K562 (cell line): ENCODE data around the gene VPS45. TPM values are rescaled to one million over a fixed set of nuclear protein-coding genes. Genes with fewer than 3 reads are reported as not detected.

Source experiments
- ARHGAP35 ChIP-seq: fragments of 450-650 bp; IDR thresholded peaks from 2 replicates; pipeline ENCODE4 v1.6.1; 2018; ENCODE audit not compliant: partially characterized antibody
- CAMTA2 ChIP-seq: fragments of 250-450 bp; sonication (Bioruptor Pico); conservative IDR thresholded peaks from 2 replicates; pipeline ENCODE4 v1.5.1; 2022
- ESRRA ChIP-seq: fragments of 450-650 bp; IDR thresholded peaks from 2 replicates; pipeline ENCODE4 v1.6.1; 2014; ENCODE audit warnings: low read depth, mild to moderate bottlenecking, moderate library complexity, borderline replicate concordance
- MECOM ChIP-seq: fragments of 250-450 bp; sonication (Bioruptor Pico); IDR thresholded peaks from 2 replicates; pipeline ENCODE4 v1.8.0; 2022; ENCODE audit warnings: inconsistent platforms
- PHF21A ChIP-seq: fragments of 450-650 bp; IDR thresholded peaks from 2 replicates; pipeline ENCODE4 v1.6.1; 2017; ENCODE audit warnings: low read depth, borderline replicate concordance
- PHF8 ChIP-seq: fragments of 200-600 bp; sonication (generic); IDR thresholded peaks from 2 replicates; pipeline ENCODE4 v1.6.1; 2012; ENCODE audit warnings: mixed run types, mild to moderate bottlenecking, inconsistent platforms, low read length, moderate library complexity, borderline replicate concordance
- PPARD ChIP-seq: fragments of 250-450 bp; sonication (Bioruptor Pico); IDR thresholded peaks from 2 replicates; pipeline ENCODE4 v1.8.0; 2022; ENCODE audit warnings: inconsistent platforms, mild to moderate bottlenecking, moderate library complexity
- RCOR1 ChIP-seq, 2 experiments: IDR thresholded peaks; 2 replicates each; pipeline ENCODE4 v1.6.1; 2012; ENCODE audit warnings: low read depth in 2 of 2, low read length in 2 of 2, borderline replicate concordance in 1 of 2, improper control_type of control experiment in 1 of 2
- REST ChIP-seq, 2 experiments: fragments of 450-650 bp; formaldehyde crosslinking in 1 of 2; IDR thresholded peaks; 2 replicates each; pipeline versions ENCODE4 v1.4.0 to v1.6.1; 2014 to 2020; ENCODE audit warnings: mild to moderate bottlenecking in 2 of 2, borderline replicate concordance in 1 of 2, low read depth in 1 of 2
- SNIP1 ChIP-seq: fragments of 450-650 bp; IDR thresholded peaks from 2 replicates; pipeline ENCODE4 v1.7.1; 2017; ENCODE audit warnings: low read depth, mild to moderate bottlenecking
- TFAP4 ChIP-seq: sonication (generic); formaldehyde crosslinking; IDR thresholded peaks from 2 replicates; pipeline ENCODE4 v1.8.0; 2022; ENCODE audit warnings: missing genetic modification reagents, mild to moderate bottlenecking, moderate library complexity, borderline replicate concordance
- ZNF184 ChIP-seq: sonication (generic); formaldehyde crosslinking; IDR thresholded peaks from 2 replicates; pipeline ENCODE4 v1.5.0; 2020; ENCODE audit warnings: missing genetic modification reagents
- ZNF232 ChIP-seq: sonication (generic); formaldehyde crosslinking; IDR thresholded peaks from 2 replicates; pipeline ENCODE4 v1.8.0; 2022; ENCODE audit warnings: mild to moderate bottlenecking, missing genetic modification reagents
- ZNF639 ChIP-seq, 2 experiments: fragments of 200-800 bp in 1 of 2; sonication (Bioruptor generic) in 1 of 2; sonication (generic) in 1 of 2; formaldehyde crosslinking in 1 of 2; IDR thresholded peaks in 1 of 2; conservative IDR thresholded peaks in 1 of 2; 2 replicates each; pipeline versions ENCODE4 v1.5.0 to v1.6.1; 2016 to 2020; ENCODE audit warnings: missing compliant biosample characterization in 1 of 2, missing genetic modification characterization in 1 of 2, missing genetic modification reagents in 1 of 2
- ZNF655 ChIP-seq: fragments of 250-450 bp; sonication (Bioruptor Pico); IDR thresholded peaks from 2 replicates; pipeline ENCODE4 v1.5.0; 2021
- polyA plus RNA-seq, 8 experiments: library from polyadenylated mRNA; depleted of rRNA in 4 of 8; stranded (reverse) in 5 of 8; unstranded in 3 of 8; fragments of >200 nt; fragmentation: Nextera tagmentation in 2 of 8; fragmentation: Illumina TruSeq in 1 of 8; extraction: Ambion mirVana in 2 of 8; extraction: Trizol in 1 of 8; gene quantifications; 2 replicates each; pipeline versions ENCODE4 v1.2.1 to v1.2.3, GENCODE V29; 2011 to 2014; ENCODE audit warnings: inconsistent platforms in 1 of 8, missing spikeins in 1 of 8
- total RNA-seq, 7 experiments: library from RNA; depleted of rRNA in 6 of 7; stranded (reverse); fragments of >200 nt in 6 of 7; fragmentation: Illumina TruSeq in 2 of 7; extraction: Trizol in 2 of 7; gene quantifications; 2 replicates each; pipeline versions ENCODE4 v1.2.1 to v1.2.3, GENCODE V29; 2011 to 2021; ENCODE audit warnings: low replicate concordance in 1 of 7

The VPS45 gene
- total and polyA plus RNA-seq, 9 of the 15 experiments (the other 6 are each of a cell fraction or from before 2014, with no cell fraction given) = 17.9 to 48.2 (median 34.4) TPM

GRCh38 chr1:150144606-150145005 lies 77.0 kb downstream of the VPS45 start (continued):
- TF ChIP-seq ZNF639 (CRISPR knock-in tag; conservative IDR thresholded peaks at IDR 0.05 in 1 of 2, IDR thresholded peaks at IDR 0.05 in 1 of 2) (no peak), ZNF184 (CRISPR knock-in tag) (no peak), REST (IDR thresholded peaks at IDR 0.05; ENCODE audit: borderline replicate concordance) (no peak), REST (CRISPR knock-in tag; IDR thresholded peaks at IDR 0.05; ENCODE audit: low read depth) (no peak), ARHGAP35 (no peak), PPARD (CRISPR knock-in tag) (no peak), PHF21A (no peak), RCOR1 (IDR thresholded peaks at IDR 0.05; ENCODE audit: borderline replicate concordance in 1 of 2, low read depth in 2 of 2, low read length in 2 of 2) (peak in 1 of 2 experiments; percentile 45; a peak in 1 of 4 replicates), MECOM (CRISPR knock-in tag) (no peak), ESRRA (peak; percentile 96), CAMTA2 (CRISPR knock-in tag) (no peak), SNIP1 (no peak), PHF8 (no peak), ZNF655 (no peak), TFAP4 (CRISPR knock-in tag) (no peak), ZNF232 (CRISPR knock-in tag) (no peak)
